HG02885 (cell line): ENCODE data around the gene GUK1.

Source experiments
- ATAC-seq: cut with Tn5 transposase; IDR thresholded peaks from one replicate; pipeline ENCODE4 v1.9.1; 2021; ENCODE audit warnings: mild to moderate bottlenecking; ENCODE audit not compliant: unreplicated experiment, poor library complexity

GUK1 gene

GRCh38 chr1:228161362-228161761, 21.3 kb downstream of the GUK1 start:
- ATAC-seq: no peak

- ATAC-seq: no peak
Measured at GRCh38 chr1:228161866-228162265, 21.8 kb downstream of the GUK1 start.

GRCh38 chr1:228162286-228163006, 22.4 kb downstream of the GUK1 start:
- no peak for ATAC-seq

- no peak for ATAC-seq
Measured at GRCh38 chr1:228163007-228163753, 23.1 kb downstream of the GUK1 start.

- no peak for ATAC-seq
Measured at GRCh38 chr1:228163776-228164519, 23.9 kb downstream of the GUK1 start.

GRCh38 chr1:228164561-228165371, 24.7 kb downstream of the GUK1 start:
- no peak for ATAC-seq

- peak; percentile 81 for ATAC-seq
Measured at GRCh38 chr1:228165372-228166169, 25.5 kb downstream of the GUK1 start, which contains the start of gene IBA57. Gene IBA57 (plus strand): TSS chr1:228165804. CDS start chr1:228165817, 13 bp downstream.

GRCh38 chr1:228166170-228166936, 26.3 kb downstream of the GUK1 start:
- ATAC-seq: peak; percentile 10

GRCh38 chr1:228168563-228169270, 28.6 kb downstream of the GUK1 start:
- no peak for ATAC-seq

GRCh38 chr1:228169345-228169744, 29.3 kb downstream of the GUK1 start:
- no peak for ATAC-seq

- ATAC-seq: no peak
Measured at GRCh38 chr1:228170666-228171065, 30.6 kb downstream of the GUK1 start.

GRCh38 chr1:228171221-228171891, 31.3 kb downstream of the GUK1 start:
- no peak for ATAC-seq

GRCh38 chr1:228172591-228173527, 32.8 kb downstream of the GUK1 start:
- ATAC-seq: no peak

GRCh38 chr1:228173528-228174481, 33.7 kb downstream of the GUK1 start:
- peak; percentile 45 for ATAC-seq
